ENCODE results near the gene ZG16B. TPM values are rescaled to one million over a fixed set of nuclear protein-coding genes. Genes with fewer than 3 reads are reported as not detected.

ZG16B gene
- total RNA-seq, 1 experiment from 2014 or later = not detected

DNA sequence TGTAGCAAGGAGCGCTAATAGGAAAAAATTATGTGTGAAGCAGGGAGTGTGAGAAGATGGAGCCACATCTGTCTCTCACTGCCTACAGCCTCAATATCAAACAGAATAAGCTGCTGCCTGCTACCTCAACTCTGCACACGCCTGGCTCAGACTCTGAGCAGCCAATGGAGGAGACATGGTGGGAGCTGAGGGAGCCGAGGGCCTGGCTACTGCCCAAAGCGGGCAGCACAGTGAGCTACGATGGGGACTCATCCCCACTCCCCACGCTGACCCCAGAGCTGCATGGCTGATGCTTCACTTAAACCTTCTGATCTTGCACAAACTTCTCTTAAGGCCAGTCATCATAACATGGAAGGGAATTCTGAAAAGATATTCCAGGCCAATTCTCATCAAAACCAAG is 41.8 kb downstream of the ZG16B start:
- no peak for DNase-seq (ENCODE audit: low spot score)
- Histone ChIP-seq H3K4me1 (ENCODE audit: insufficient read depth, low read length, poor library complexity, severe bottlenecking) (no peaks in the 10 kb centered on the region), H3K27me3 (replicated peaks; ENCODE audit: insufficient read depth, low read depth, low read length, poor library complexity) (no peaks in the 10 kb centered on the region), H3K9me3 (ENCODE audit: low read depth, low read length, poor library complexity, severe bottlenecking) (no peaks in the 10 kb centered on the region), H3K27ac (ENCODE audit: low read depth, low read length, poor library complexity, severe bottlenecking) (no peak overlapping the region), H3K4me3 (ENCODE audit: low read depth, low read length, poor library complexity, severe bottlenecking) (no peak overlapping the region), H3K36me3 (ENCODE audit: insufficient read depth, low read length, poor library complexity, severe bottlenecking) (no peaks in the 10 kb centered on the region)
- TF ChIP-seq, protein P1, sequence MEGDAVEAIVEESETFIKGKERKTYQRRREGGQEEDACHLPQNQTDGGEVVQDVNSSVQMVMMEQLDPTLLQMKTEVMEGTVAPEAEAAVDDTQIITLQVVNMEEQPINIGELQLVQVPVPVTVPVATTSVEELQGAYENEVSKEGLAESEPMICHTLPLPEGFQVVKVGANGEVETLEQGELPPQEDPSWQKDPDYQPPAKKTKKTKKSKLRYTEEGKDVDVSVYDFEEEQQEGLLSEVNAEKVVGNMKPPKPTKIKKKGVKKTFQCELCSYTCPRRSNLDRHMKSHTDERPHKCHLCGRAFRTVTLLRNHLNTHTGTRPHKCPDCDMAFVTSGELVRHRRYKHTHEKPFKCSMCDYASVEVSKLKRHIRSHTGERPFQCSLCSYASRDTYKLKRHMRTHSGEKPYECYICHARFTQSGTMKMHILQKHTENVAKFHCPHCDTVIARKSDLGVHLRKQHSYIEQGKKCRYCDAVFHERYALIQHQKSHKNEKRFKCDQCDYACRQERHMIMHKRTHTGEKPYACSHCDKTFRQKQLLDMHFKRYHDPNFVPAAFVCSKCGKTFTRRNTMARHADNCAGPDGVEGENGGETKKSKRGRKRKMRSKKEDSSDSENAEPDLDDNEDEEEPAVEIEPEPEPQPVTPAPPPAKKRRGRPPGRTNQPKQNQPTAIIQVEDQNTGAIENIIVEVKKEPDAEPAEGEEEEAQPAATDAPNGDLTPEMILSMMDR (conservative IDR thresholded peaks at IDR 0.05; ENCODE audit: low read depth, low read length) = no peak
- no peak for TF ChIP-seq EZH2 (IDR thresholded peaks at IDR 0.05; ENCODE audit: borderline replicate concordance, low read depth, low read length, poor library complexity, severe bottlenecking)
- ChIA-PET POLR2A (ENCODE audit: low non-redundant PET) (no interaction called here), CTCF (interaction anchor here (0.6 kb wide), 1 partner anchor 39 kb away, joined by 3 read pairs; no protein-coding TSS in a partner anchor)
- no TSS peak for BruUV-seq (replicated peaks)
- intact Hi-C loops (cut with micrococcal nuclease; ENCODE audit: unreplicated experiment) = no loop called here

DNA sequence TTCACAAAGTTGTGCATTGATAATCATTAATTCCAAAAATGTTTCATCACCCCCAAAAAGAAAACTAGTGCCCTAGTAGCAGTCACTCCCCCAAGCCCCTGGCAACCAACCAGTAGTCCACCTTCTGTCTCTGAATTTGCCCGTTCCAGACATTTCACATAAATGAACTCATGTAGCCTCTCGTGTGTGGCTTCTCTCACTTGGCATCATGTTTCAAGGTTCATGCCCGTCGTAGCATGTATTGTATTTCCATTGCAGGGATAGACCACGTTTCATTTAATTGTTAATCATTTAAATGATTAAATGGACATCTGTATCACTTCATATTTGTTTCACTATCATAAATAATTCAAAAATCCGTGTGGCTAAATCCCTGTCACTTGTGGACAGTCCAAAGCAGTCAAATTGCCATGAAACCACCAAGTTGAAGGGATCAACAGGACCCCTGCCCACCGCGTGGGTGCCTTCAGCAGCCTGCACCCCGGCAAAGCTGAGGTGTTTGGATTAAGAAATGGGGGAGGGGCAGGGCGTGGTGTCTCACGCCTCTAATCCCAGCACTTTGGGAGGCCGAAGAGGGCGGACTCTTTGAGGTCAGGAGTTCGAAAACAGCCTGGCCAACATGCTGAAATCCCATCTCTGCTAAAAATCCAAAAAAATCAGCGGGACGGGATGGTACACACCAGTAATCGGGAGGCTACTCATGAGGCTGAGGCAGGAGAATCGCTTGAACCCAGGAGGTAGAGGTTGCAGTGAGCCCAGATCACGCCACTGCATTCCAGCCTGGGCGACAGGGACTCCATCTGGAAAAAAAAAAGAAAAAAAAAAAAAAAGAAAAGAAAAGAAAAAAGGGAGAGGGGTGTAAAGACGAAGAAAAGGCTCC is 44.2 kb downstream of the ZG16B start:
- Histone ChIP-seq H3K4me1 (ENCODE audit: insufficient read depth, low read length, poor library complexity, severe bottlenecking) (no peaks in the 10 kb centered on the region), H3K36me3 (ENCODE audit: insufficient read depth, low read length, poor library complexity, severe bottlenecking) (no peaks in the 10 kb centered on the region), H3K9me3 (ENCODE audit: low read depth, low read length, poor library complexity, severe bottlenecking) (no peaks in the 10 kb centered on the region), H3K27me3 (replicated peaks; ENCODE audit: insufficient read depth, low read depth, low read length, poor library complexity) (no peaks in the 10 kb centered on the region), H3K27ac (ENCODE audit: low read depth, low read length, poor library complexity, severe bottlenecking) (no peak overlapping the region), H3K4me3 (ENCODE audit: low read depth, low read length, poor library complexity, severe bottlenecking) (no peak overlapping the region)
- no peak for TF ChIP-seq EZH2 (IDR thresholded peaks at IDR 0.05; ENCODE audit: borderline replicate concordance, low read depth, low read length, poor library complexity, severe bottlenecking)
- TF ChIP-seq, protein P1 (conservative IDR thresholded peaks at IDR 0.05; ENCODE audit: low read depth, low read length) = no peak
- no peak for DNase-seq (ENCODE audit: low spot score)
- intact Hi-C loops (cut with micrococcal nuclease; ENCODE audit: unreplicated experiment) = loop anchor here (2.0 kb wide), 1 partner anchor 45 kb away; no protein-coding TSS in a partner anchor
- ChIA-PET POLR2A (ENCODE audit: low non-redundant PET) (no interaction called here), CTCF (interaction anchor here (0.6 kb wide), 1 partner anchor 39 kb away, joined by 7 read pairs; no protein-coding TSS in a partner anchor)
- BruUV-seq (replicated peaks) = no TSS peak

DNA sequence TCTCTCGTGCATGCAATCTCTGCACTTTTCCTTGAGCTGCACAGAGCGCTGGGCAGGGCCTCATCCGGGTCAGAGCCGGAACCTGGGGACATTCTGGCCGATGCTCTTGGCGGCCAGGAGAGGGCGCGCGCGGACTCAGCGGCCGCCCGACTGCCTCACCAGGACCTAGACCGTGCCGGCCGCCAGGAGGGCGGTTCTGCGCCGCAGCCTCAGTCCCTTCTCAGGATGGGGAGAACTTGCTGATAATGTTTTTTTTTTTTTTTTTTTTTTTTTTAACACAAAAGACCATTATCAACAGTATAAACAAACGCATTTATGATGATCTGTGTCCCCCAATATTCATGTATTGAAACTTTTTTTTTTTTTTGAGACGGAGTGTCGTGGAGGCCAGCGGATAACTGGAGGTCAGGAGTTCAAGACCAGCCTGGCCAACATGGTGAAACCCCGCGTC is 44.8 kb downstream of the ZG16B start:
- Histone ChIP-seq H3K9me3 (ENCODE audit: low read depth, low read length, poor library complexity, severe bottlenecking) (no peaks in the 10 kb centered on the region), H3K4me1 (ENCODE audit: insufficient read depth, low read length, poor library complexity, severe bottlenecking) (no peaks in the 10 kb centered on the region), H3K27ac (ENCODE audit: low read depth, low read length, poor library complexity, severe bottlenecking) (no peak overlapping the region), H3K36me3 (ENCODE audit: insufficient read depth, low read length, poor library complexity, severe bottlenecking) (no peaks in the 10 kb centered on the region), H3K4me3 (ENCODE audit: low read depth, low read length, poor library complexity, severe bottlenecking) (no peak overlapping the region), H3K27me3 (replicated peaks; ENCODE audit: insufficient read depth, low read depth, low read length, poor library complexity) (no peaks in the 10 kb centered on the region)
- CTCF ChIA-PET = interaction anchor here (0.6 kb wide), 1 partner anchor 38 kb away, joined by 7 read pairs; no protein-coding TSS in a partner anchor
- peak; percentile 83 for DNase-seq (ENCODE audit: low spot score)
- no TSS peak for BruUV-seq (replicated peaks)
- intact Hi-C loops (cut with micrococcal nuclease; ENCODE audit: unreplicated experiment) = loop anchor here (2.0 kb wide), 1 partner anchor 44 kb away; no protein-coding TSS in a partner anchor
- POLR2A ChIA-PET (ENCODE audit: low non-redundant PET) = no interaction called here
- no peak for TF ChIP-seq EZH2 (IDR thresholded peaks at IDR 0.05; ENCODE audit: borderline replicate concordance, low read depth, low read length, poor library complexity, severe bottlenecking)
- TF ChIP-seq, protein P1 (conservative IDR thresholded peaks at IDR 0.05; ENCODE audit: low read depth, low read length) = peak; percentile 95
